ENCODE measurements around the gene TNK2. TPM values are rescaled to one million over a fixed set of nuclear protein-coding genes. Genes with fewer than 3 reads are reported as not detected.
"Not testable (repeated sequence)": the region's sequence is repeated elsewhere in the genome, so short reads cannot be mapped to it uniquely, and the experiment has no call there.

The TNK2 gene
- total RNA-seq, 1 donor from 2014 or later: 17.4 TPM

- no peak for DNase-seq
Measured at GRCh38 chr3:195885036-195885891, 23.1 kb downstream of the TNK2 start.

- DNase-seq: no peak
Measured at GRCh38 chr3:195884691-195885035, 23.7 kb downstream of the TNK2 start.

GRCh38 chr3:195883801-195884200, 24.6 kb downstream of the TNK2 start:
- DNase-seq: no peak

DNA sequence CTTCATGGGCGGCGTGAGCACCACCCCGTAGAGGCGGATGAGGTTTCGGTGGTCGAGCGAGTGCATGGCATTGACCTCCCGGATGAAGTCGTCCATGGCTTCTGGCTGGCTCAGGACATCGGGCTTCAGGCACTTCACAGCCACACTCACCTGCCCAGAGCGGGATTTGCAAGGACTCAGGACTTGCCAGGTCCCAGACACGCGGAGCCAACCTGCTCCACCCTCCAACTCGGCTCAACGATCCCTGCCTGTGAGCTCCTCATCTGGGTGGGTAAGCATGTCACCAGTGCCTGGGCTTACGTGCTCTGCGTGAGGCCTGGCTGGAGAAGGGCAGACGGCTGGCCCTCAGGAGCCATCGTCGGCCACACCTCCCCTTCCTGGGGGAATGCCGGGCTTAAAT, 25.2 kb downstream of the TNK2 start:
- DNase-seq: no peak

DNA sequence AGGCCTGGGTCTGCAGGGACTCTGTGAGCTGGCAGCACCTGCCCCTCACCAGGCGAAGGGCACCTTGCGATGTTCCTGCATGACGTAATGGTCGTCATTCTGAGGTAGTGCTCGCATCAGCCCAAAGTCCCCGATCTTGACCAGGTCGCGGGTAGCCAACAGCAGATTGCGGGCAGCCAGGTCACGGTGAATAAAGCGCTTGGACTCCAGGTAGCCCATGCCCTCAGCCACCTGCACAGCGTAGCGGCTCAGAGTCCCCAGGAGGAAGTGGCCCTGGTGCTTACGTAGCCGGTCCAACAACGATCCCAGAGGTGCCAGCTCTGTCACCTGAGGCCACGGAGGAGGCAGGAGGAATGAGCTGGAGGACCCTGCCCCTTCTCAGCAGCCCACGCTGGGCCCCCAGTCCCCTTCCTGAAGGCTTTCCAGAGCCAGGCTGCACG, 26.3 kb downstream of the TNK2 start:
- no peak for DNase-seq

GRCh38 chr3:195881276-195881988, 26.9 kb downstream of the TNK2 start:
- DNase-seq: no peak

- DNase-seq: no peak
Measured at GRCh38 chr3:195880037-195880431, 28.3 kb downstream of the TNK2 start.

GRCh38 chr3:195879416-195880036, 28.8 kb downstream of the TNK2 start:
- DNase-seq: no peak

GRCh38 chr3:195878424-195879274, 29.7 kb downstream of the TNK2 start:
- DNase-seq: no peak

- no peak for DNase-seq
Measured at GRCh38 chr3:195877767-195878423, 30.5 kb downstream of the TNK2 start.

GRCh38 chr3:195877136-195877715, 31.1 kb downstream of the TNK2 start:
- DNase-seq: no peak

DNA sequence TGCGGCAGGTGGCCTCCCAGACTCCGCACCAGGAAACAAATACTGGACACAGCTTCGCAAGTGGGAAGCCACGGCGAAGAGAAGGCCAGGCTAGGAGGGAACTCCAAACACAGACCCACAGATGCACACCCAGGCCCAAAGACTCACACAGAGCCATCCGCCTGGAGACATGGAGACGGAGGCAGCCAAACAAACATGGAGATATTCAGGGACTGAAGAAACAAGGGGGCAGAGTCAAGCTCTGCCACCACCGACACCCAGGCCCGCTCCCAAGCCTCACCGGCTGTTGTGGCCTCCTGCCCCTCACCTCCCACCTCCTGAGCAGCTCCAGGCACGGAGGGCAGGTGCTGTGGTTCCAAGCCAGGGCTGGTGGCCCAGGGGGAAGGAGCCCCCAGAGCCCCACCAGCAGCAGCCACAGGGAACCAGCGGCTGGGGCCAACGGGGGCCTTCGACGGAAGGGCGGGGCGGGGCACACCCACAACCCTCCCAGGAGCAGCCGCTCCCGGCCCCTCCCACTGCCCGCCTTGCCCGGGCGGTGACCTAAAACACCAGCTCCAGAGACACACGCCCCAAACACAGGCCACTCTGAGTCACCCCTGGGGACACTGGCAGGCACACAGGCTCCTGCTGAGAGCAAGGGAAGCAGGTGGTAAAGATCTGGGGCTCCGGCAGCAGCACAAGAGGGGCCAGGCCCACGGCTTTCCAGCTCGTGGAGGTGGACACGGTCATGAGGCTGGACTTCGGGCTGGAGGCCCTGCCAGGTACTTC, 31.9 kb downstream of the TNK2 start:
- no peak for DNase-seq

- DNase-seq: no peak
Measured at GRCh38 chr3:195875482-195876236, 32.7 kb downstream of the TNK2 start.

DNA sequence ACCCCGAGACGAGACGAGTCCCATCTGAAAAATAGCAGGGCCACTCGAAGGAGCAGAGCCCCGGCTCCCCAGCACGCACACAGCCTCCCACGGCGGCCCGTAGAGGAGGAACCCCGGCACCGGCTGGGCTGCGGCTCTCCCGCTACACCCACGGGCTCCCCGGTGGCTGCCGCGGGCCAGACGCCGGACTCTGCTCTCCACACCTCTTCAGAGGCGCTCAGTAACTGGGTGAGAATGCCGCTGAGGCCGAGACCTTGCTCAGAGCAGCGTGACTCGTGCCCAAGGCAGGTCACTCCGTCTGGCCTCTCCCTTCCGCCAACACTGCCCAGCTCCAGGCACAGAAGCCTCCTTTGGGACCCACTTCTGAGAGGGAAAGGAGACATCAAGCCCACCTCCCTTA, 34.4 kb downstream of the TNK2 start:
- DNase-seq: no peak

GRCh38 chr3:195873281-195873887, 35.0 kb downstream of the TNK2 start:
- DNase-seq: no peak

DNA sequence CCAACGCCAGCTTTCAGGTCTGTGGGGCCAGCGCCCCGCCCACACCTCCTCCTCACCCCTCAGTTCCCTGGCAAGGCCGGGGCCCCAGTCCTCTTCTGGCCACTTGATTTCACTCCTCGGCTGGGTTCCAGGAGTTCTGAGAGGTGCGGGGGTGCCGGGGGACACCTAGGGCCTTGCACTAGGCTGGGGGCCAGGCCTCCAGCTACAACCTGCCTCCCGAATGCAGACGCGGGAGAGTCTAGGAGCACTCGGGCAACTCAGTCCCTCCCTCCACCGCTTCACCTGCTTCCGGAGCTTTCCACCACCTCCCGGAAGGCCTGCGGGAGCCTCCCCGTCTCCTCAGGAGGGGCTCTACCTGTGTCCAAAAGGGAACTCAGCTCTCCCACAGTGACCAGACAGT, 35.6 kb downstream of the TNK2 start:
- DNase-seq: no peak

GRCh38 chr3:195872097-195872496, 36.3 kb downstream of the TNK2 start:
- no peak for DNase-seq

- not testable (repeated sequence) for DNase-seq
Measured at GRCh38 chr3:195871686-195872085, 36.7 kb downstream of the TNK2 start.

- DNase-seq: no peak
Measured at GRCh38 chr3:195870937-195871336, 37.4 kb downstream of the TNK2 start.

Data from skin of body (tissue), 2 donors.